ENCODE results near the gene C13orf46.

DNA sequence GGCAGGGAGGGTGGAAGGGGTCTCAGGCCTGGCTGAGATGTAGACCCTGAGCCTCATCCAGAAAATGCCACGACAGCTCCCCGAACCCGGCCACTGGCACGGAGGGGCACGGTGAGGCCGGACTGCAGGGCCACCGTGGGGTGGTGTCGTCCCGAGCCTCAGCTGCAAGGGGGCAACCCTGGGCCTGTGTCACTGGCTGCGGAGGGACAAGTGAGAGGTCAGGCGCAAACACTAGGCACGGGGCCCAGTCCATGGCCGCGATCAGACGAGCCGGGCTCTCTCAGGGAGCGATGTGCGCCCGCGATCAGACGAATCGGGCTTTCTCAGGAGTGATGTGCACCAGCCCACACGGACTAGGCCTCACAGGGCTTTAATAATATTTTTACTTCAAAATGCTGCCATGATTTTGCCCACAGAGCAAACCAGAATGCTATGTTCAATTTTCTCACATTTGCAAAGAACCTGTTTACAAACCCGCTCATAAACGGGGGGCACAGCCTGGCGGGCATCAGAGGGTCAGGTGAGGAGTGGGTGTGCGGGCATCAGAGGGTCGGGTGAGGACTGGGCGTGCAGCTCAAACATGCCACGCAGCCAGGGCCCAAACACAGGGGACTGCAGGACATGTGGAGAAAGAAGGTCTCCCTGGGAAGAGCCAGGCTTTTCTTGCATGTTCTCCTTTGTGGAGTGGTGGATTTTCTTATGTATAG, 42.6 kb upstream of the C13orf46 start:
- TF ChIP-seq POLR2A (IDR thresholded peaks at IDR 0.05) = no peak
- TF ChIP-seq, protein P1, sequence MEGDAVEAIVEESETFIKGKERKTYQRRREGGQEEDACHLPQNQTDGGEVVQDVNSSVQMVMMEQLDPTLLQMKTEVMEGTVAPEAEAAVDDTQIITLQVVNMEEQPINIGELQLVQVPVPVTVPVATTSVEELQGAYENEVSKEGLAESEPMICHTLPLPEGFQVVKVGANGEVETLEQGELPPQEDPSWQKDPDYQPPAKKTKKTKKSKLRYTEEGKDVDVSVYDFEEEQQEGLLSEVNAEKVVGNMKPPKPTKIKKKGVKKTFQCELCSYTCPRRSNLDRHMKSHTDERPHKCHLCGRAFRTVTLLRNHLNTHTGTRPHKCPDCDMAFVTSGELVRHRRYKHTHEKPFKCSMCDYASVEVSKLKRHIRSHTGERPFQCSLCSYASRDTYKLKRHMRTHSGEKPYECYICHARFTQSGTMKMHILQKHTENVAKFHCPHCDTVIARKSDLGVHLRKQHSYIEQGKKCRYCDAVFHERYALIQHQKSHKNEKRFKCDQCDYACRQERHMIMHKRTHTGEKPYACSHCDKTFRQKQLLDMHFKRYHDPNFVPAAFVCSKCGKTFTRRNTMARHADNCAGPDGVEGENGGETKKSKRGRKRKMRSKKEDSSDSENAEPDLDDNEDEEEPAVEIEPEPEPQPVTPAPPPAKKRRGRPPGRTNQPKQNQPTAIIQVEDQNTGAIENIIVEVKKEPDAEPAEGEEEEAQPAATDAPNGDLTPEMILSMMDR (IDR thresholded peaks at IDR 0.05) = no peak

All from body of pancreas (tissue), 4 donors.